Left ventricle myocardium superior (tissue), 1 donor: ENCODE measurements around the gene CLMP. TPM values are rescaled to one million over a fixed set of nuclear protein-coding genes. Genes with fewer than 3 reads are reported as not detected.
A peak's percentile ranks its signal among the peaks of the same experiment; 100 is the strongest.
"Not testable (repeated sequence)": the region's sequence is repeated elsewhere in the genome, so short reads cannot be mapped to it uniquely, and the experiment has no call there.

Source experiments
- ATAC-seq: fragments of 200-7000 bp; cut with Tn5 transposase; one replicate; pipeline ENCODE4 v1.9.1; 2020; ENCODE audit warnings: mild to moderate bottlenecking, moderate library complexity
- DNase-seq: peaks from one replicate; pipeline ENCODE4 v3.0.0-alpha.2; 2020
- intact Hi-C: fragments of 100-400 bp; cut with micrococcal nuclease; formaldehyde crosslinking; loops from one replicate; pipeline ENCODE4 v1.11.0; 2022
- total RNA-seq: library from RNA; stranded (reverse); fragmentation: NEBNext Ultra II Directional; extraction: Animal tissue kit (Norgen Biotek cat#: 25700); gene quantifications from one replicate; pipeline ENCODE4 v1.2.1, GENCODE V29; 2021
- donor health status: DM: no; HTN: yes; CAD: no; lungs with severe emphysema.

The CLMP gene
- total RNA-seq, 1 donor from 2014 or later: 4.9 TPM

GRCh38 chr11:123107945-123108495 lies 87.0 kb downstream of the CLMP start:
- intact Hi-C loops: no loop called here
- ATAC-seq (no peak), DNase-seq (no peak)

GRCh38 chr11:123104697-123105096 lies 90.4 kb downstream of the CLMP start:
- no peak for DNase-seq
- intact Hi-C loops: no loop called here
- ATAC-seq: no peak

- ATAC-seq: peak; percentile 90
- intact Hi-C loops: no loop called here
These were observed 91.6 kb downstream of the CLMP start for GRCh38 chr11:123103326-123103980.

GRCh38 chr11:123100379-123101085 lies 94.5 kb downstream of the CLMP start:
- intact Hi-C loops: no loop called here
- ATAC-seq: peak; percentile 40
- DNase-seq: peak; percentile 41

More at GRCh38 chr11:123103326-123103980, 91.6 kb downstream of the CLMP start:
- DNase-seq: peak; percentile 55

- intact Hi-C loops: no loop called here
- ATAC-seq (no peak), DNase-seq (no peak)
These were observed 96.1 kb downstream of the CLMP start for GRCh38 chr11:123098990-123099389.

GRCh38 chr11:123093739-123094138 lies 101.3 kb downstream of the CLMP start:
- intact Hi-C loops: no loop called here
- ATAC-seq (no peak), DNase-seq (no peak)

- DNase-seq (no peak), ATAC-seq (no peak)
- intact Hi-C loops: no loop called here
These were observed 103.5 kb downstream of the CLMP start for GRCh38 chr11:123091506-123091905.

GRCh38 chr11:123090168-123090567 lies 104.9 kb downstream of the CLMP start:
- intact Hi-C loops, ATAC-seq: not testable (repeated sequence)

GRCh38 chr11:123088896-123089295 lies 106.2 kb downstream of the CLMP start:
- ATAC-seq, DNase-seq, intact Hi-C loops: not testable (repeated sequence)

More at GRCh38 chr11:123090168-123090567, 104.9 kb downstream of the CLMP start:
- not testable (repeated sequence) for DNase-seq

GRCh38 chr11:123087657-123088056 lies 107.4 kb downstream of the CLMP start:
- ATAC-seq, intact Hi-C loops: not testable (repeated sequence)

GRCh38 chr11:123086305-123086704 lies 108.7 kb downstream of the CLMP start:
- intact Hi-C loops: no loop called here
- DNase-seq (no peak), ATAC-seq (peak; percentile 8)

More at GRCh38 chr11:123087657-123088056, 107.4 kb downstream of the CLMP start:
- DNase-seq: not testable (repeated sequence)

- intact Hi-C loops: no loop called here
- DNase-seq: no peak
- no peak for ATAC-seq
These were observed 109.6 kb downstream of the CLMP start for GRCh38 chr11:123085497-123085896.

- intact Hi-C loops: no loop called here
- ATAC-seq (no peak), DNase-seq (no peak)
These were observed 110.6 kb downstream of the CLMP start for GRCh38 chr11:123084454-123084853.

GRCh38 chr11:123083623-123084029 lies 111.4 kb downstream of the CLMP start:
- ATAC-seq (peak; percentile 90), DNase-seq (peak; percentile 74)
- intact Hi-C loops: no loop called here

GRCh38 chr11:123082977-123083376 lies 112.1 kb downstream of the CLMP start:
- DNase-seq: no peak
- ATAC-seq: peak; percentile 43
- intact Hi-C loops: no loop called here

GRCh38 chr11:123080015-123080414 lies 115.0 kb downstream of the CLMP start:
- ATAC-seq (no peak), DNase-seq (no peak)
- intact Hi-C loops: no loop called here

- ATAC-seq (no peak), DNase-seq (no peak)
- intact Hi-C loops: no loop called here
These were observed 118.6 kb downstream of the CLMP start for GRCh38 chr11:123076484-123076883.

GRCh38 chr11:123073343-123074057 lies 121.5 kb downstream of the CLMP start:
- DNase-seq: no peak
- no peak for ATAC-seq
- intact Hi-C loops: no loop called here

- intact Hi-C loops: no loop called here
- no peak for DNase-seq
- ATAC-seq: no peak
These were observed 122.3 kb downstream of the CLMP start for GRCh38 chr11:123072762-123073161.

GRCh38 chr11:123072332-123072761 lies 122.7 kb downstream of the CLMP start:
- no peak for ATAC-seq
- intact Hi-C loops: no loop called here
- no peak for DNase-seq
